Erythroblast (primary cell): ENCODE measurements around the gene USP2.

Experiments used
- GATA1 ChIP-seq: IDR thresholded peaks from 2 replicates; pipeline ENCODE4 v1.6.1; 2011; ENCODE audit warnings: low read depth, mild to moderate bottlenecking, control low read depth, low read length, moderate library complexity
- POLR2A ChIP-seq: IDR thresholded peaks from 2 replicates; pipeline ENCODE4 v1.6.1; 2011; ENCODE audit warnings: mild to moderate bottlenecking, low read length

- TF ChIP-seq POLR2A (no peak), GATA1 (no peak)
Measured at GRCh38 chr11:119382101-119382500, 611 bp upstream of the USP2 start.
